ENCODE measurements around the gene LIPC. TPM values are rescaled to one million over a fixed set of nuclear protein-coding genes. Genes with fewer than 3 reads are reported as not detected.

The LIPC gene
- polyA plus RNA-seq, 3 donors: 0.37 TPM; not detected in 2

DNA sequence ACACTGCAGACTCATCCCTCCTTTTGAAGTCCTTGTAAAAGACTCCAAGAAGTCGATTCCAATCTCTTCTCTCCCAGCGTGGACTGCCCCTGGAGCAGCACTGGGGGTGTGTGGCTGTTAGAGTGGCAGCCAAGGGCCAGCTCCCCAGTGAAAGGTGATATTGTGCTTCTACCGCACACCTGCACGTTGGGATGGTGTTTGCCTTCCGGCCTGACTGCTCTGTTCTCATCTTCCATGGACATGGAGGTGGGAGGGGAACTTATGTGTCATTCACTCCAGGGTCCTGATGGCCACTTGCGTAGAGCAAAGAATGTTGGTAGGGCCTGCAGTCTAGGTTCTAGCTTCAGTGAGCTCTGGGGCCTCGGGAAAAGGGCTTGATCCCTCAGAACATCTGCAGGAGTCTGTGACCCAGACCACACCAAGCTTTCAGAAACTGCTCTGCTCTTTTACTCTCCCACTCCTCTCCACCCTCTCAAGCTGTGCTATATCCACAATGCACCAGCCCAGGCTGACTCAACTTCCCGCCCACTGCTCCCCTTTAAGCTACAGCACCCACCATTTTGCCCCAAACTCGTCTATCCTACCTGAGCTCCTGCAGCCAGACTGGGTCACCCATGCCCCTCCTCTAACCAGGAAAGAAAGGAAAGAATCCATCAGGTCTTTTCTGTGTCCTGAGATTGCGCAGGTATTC is 31.3 kb downstream of the LIPC start:
- TF ChIP-seq, protein P1, sequence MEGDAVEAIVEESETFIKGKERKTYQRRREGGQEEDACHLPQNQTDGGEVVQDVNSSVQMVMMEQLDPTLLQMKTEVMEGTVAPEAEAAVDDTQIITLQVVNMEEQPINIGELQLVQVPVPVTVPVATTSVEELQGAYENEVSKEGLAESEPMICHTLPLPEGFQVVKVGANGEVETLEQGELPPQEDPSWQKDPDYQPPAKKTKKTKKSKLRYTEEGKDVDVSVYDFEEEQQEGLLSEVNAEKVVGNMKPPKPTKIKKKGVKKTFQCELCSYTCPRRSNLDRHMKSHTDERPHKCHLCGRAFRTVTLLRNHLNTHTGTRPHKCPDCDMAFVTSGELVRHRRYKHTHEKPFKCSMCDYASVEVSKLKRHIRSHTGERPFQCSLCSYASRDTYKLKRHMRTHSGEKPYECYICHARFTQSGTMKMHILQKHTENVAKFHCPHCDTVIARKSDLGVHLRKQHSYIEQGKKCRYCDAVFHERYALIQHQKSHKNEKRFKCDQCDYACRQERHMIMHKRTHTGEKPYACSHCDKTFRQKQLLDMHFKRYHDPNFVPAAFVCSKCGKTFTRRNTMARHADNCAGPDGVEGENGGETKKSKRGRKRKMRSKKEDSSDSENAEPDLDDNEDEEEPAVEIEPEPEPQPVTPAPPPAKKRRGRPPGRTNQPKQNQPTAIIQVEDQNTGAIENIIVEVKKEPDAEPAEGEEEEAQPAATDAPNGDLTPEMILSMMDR (IDR thresholded peaks at IDR 0.05): no peak
- peaks cover 22% of the 10 kb centered on the region in 2 donors for H3K4me1 ChIP-seq (ENCODE audit: control insufficient read depth in 1 of 2, insufficient read depth in 2 of 2, low read length in 2 of 2)
- Mint-ChIP-seq H3K36me3 (no peaks in the 10 kb centered on the region), H3K9me3 (no peaks in the 10 kb centered on the region), H3K4me1 (peaks cover 27% of the 10 kb centered on the region), H3K27me3 (ENCODE audit: low read depth in 3 of 3) (peaks cover 0 to 12% (median 2%) of the 10 kb centered on the region in 3 donors), H3K27ac (peak overlapping the region in 1 of 7 donors; percentile 67), H3K4me3 (no peak overlapping the region)
- H3K79me2 ChIP-seq (ENCODE audit: insufficient read depth, low read length): no peaks in the 10 kb centered on the region
- no peak for DNase-seq
- no peak overlapping the region for H3K9ac ChIP-seq (ENCODE audit: insufficient read depth, low read length, poor library complexity, severe bottlenecking)
- no peak overlapping the region for H3K4me3 ChIP-seq (replicated peaks in 1 of 3; ENCODE audit: low read depth in 2 of 3, low read length in 3 of 3)
- H3K27ac ChIP-seq (ENCODE audit: low read depth in 1 of 2, low read length in 2 of 2): no peak overlapping the region
- H3K27me3 ChIP-seq (ENCODE audit: control insufficient read depth in 2 of 2, insufficient read depth in 2 of 2, low read length in 2 of 2): no peaks in the 10 kb centered on the region
- H2AFZ ChIP-seq (ENCODE audit: insufficient read depth, low read depth, low read length, poor library complexity, severe bottlenecking): no peak overlapping the region
- H3K4me2 ChIP-seq (replicated peaks; ENCODE audit: extremely low read depth, low read length, poor library complexity, severe bottlenecking): no peak overlapping the region
- 97% methylated on average over 6 of the region's 10 CpGs for WGBS (ENCODE audit: insufficient coverage)
- H4K20me1 ChIP-seq (ENCODE audit: insufficient read depth, low read length): no peaks in the 10 kb centered on the region
- no peaks in the 10 kb centered on the region for H3K9me3 ChIP-seq (replicated peaks in 1 of 2; ENCODE audit: control insufficient read depth in 1 of 2, insufficient read depth in 1 of 2, low read length in 2 of 2)
- intact Hi-C loops (cut with micrococcal nuclease): no loop called here
- H3K36me3 ChIP-seq (replicated peaks in 1 of 2; ENCODE audit: control insufficient read depth in 1 of 2, insufficient read depth in 2 of 2, low read length in 2 of 2): no peaks in the 10 kb centered on the region

DNA sequence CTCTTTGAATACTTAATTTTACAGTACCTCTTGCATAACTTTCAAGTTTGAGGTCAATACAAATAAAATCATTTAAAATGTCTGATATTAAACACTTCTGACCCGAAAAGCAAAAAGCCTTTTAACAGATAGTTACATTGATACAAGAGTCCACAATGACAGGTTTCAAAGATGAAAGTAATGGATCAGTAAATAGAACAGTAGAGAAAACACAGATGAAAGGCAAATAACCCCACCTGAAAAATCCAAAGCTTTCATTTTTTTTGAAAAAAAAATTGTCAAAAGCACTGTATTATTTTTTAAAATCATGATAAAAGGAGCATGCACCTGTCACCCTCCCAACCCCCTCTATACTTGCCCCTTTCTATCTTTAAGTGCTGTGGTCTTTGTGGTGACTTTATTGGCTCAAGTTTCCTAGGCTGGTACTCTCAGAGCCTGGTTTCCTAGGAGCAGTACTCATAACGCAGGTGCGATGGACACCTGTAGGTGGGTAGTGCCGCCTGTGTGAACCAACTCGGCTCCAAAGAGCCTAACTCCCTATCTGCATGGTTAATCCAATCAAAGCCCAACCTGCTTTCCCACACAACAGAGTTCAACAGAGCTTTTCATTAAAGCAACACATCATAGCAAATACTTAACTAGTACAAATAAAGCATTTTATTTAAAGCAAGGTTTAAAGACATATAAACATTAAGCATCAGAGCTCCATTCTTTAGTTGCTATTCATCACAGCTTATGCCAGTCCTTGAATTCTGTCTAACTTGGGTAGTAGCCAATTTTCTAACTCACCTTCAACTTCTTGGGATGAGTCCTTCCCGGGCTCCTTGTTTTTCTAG is 32.2 kb downstream of the LIPC start:
- Mint-ChIP-seq H3K27ac (no peak overlapping the region), H3K4me3 (no peak overlapping the region), H3K4me1 (peaks cover 18% of the 10 kb centered on the region), H3K9me3 (no peaks in the 10 kb centered on the region), H3K27me3 (ENCODE audit: low read depth in 3 of 3) (peaks cover 0 to 13% (median 0%) of the 10 kb centered on the region in 3 donors), H3K36me3 (no peaks in the 10 kb centered on the region)
- Histone ChIP-seq H3K79me2 (ENCODE audit: insufficient read depth, low read length) (no peaks in the 10 kb centered on the region), H3K4me2 (replicated peaks; ENCODE audit: extremely low read depth, low read length, poor library complexity, severe bottlenecking) (no peak overlapping the region), H4K20me1 (ENCODE audit: insufficient read depth, low read length) (no peaks in the 10 kb centered on the region), H3K27ac (ENCODE audit: low read depth in 1 of 2, low read length in 2 of 2) (no peak overlapping the region), H3K4me1 (ENCODE audit: control insufficient read depth in 1 of 2, insufficient read depth in 2 of 2, low read length in 2 of 2) (peaks cover 13% of the 10 kb centered on the region in 2 donors), H3K9me3 (replicated peaks in 1 of 2; ENCODE audit: control insufficient read depth in 1 of 2, insufficient read depth in 1 of 2, low read length in 2 of 2) (no peaks in the 10 kb centered on the region), H2AFZ (ENCODE audit: insufficient read depth, low read depth, low read length, poor library complexity, severe bottlenecking) (no peak overlapping the region), H3K9ac (ENCODE audit: insufficient read depth, low read length, poor library complexity, severe bottlenecking) (no peak overlapping the region), H3K27me3 (ENCODE audit: control insufficient read depth in 2 of 2, insufficient read depth in 2 of 2, low read length in 2 of 2) (no peaks in the 10 kb centered on the region), H3K36me3 (replicated peaks in 1 of 2; ENCODE audit: control insufficient read depth in 1 of 2, insufficient read depth in 2 of 2, low read length in 2 of 2) (no peaks in the 10 kb centered on the region), H3K4me3 (replicated peaks in 1 of 3; ENCODE audit: low read depth in 2 of 3, low read length in 3 of 3) (no peak overlapping the region)
- DNase-seq: no peak
- TF ChIP-seq, protein P1 (IDR thresholded peaks at IDR 0.05): no peak
- WGBS (ENCODE audit: insufficient coverage): 100% methylated on average over 3 of the region's 6 CpGs
- intact Hi-C loops (cut with micrococcal nuclease): no loop called here

Measured in CD14-positive monocyte (primary cell).